ENCODE measurements around the gene GTPBP1. TPM values are rescaled to one million over a fixed set of nuclear protein-coding genes. Genes with fewer than 3 reads are reported as not detected.
A peak's percentile ranks its signal among the peaks of the same experiment; 100 is the strongest.

GTPBP1 gene
- polyA plus RNA-seq, 1 of the 3 experiments (the other 2 are of a cell fraction) = 15.2 TPM

- TF ChIP-seq REST (IDR thresholded peaks at IDR 0.05; ENCODE audit: low read depth, low read length) (no peak), CHD2 (IDR thresholded peaks at IDR 0.05; ENCODE audit: low read length, partially characterized antibody) (no peak), IRF3 (IDR thresholded peaks at IDR 0.05; ENCODE audit: low read depth, low read length) (no peak)
Measured at GRCh38 chr22:38700270-38700788, 5.4 kb upstream of the GTPBP1 start (continued).

GRCh38 chr22:38700789-38701628 is 4.7 kb upstream of the GTPBP1 start, which contains the start of gene JOSD1:
Gene JOSD1 (minus strand): TSS chr22:38700943. CDS start chr22:38699987, 956 bp downstream.
- POLR2A ChIA-PET = interaction anchor here (2.3 kb wide), 1 partner anchor 20 kb away, joined by 8 read pairs; the partner anchor contains the start of gene TOMM22
- CTCF ChIA-PET = no interaction called here
- TF ChIP-seq EZH2phosphoT487 (IDR thresholded peaks at IDR 0.05; ENCODE audit: borderline replicate concordance, low read depth) (no peak), RFX5 (IDR thresholded peaks at IDR 0.05; ENCODE audit: low read length) (no peak), USF1 (IDR thresholded peaks at IDR 0.05; ENCODE audit: borderline replicate concordance, low read depth) (no peak), NFIC (IDR thresholded peaks at IDR 0.05; ENCODE audit: borderline replicate concordance) (no peak), MAX (IDR thresholded peaks at IDR 0.05; ENCODE audit: low read depth) (no peak), CHD2 (IDR thresholded peaks at IDR 0.05; ENCODE audit: low read length, partially characterized antibody) (no peak), TEAD4 (IDR thresholded peaks at IDR 0.05; ENCODE audit: borderline replicate concordance, insufficient read depth) (no peak), RCOR1 (IDR thresholded peaks at IDR 0.05; ENCODE audit: low read length) (no peak), MXI1 (IDR thresholded peaks at IDR 0.05; ENCODE audit: low read depth, low read length) (peak; percentile 41; the same call in 1 of the 2 replicates), POLR2AphosphoS5 (IDR thresholded peaks at IDR 0.05; ENCODE audit: low read depth, low read length) (peak; percentile 63), JUND (IDR thresholded peaks at IDR 0.05) (no peak), FOSL2 (IDR thresholded peaks at IDR 0.05; ENCODE audit: borderline replicate concordance, low read depth) (no peak), SMC3 (IDR thresholded peaks at IDR 0.05; ENCODE audit: low read depth, low read length) (no peak), REST (IDR thresholded peaks at IDR 0.05; ENCODE audit: low read depth, low read length) (no peak), IRF3 (IDR thresholded peaks at IDR 0.05; ENCODE audit: low read depth, low read length) (no peak), GABPA (IDR thresholded peaks at IDR 0.05; ENCODE audit: low read depth) (no peak)

More at GRCh38 chr22:38700789-38701628, 4.7 kb upstream of the GTPBP1 start, which contains the start of gene JOSD1:
- no peaks in the 10 kb centered on the region for H4K20me1 ChIP-seq (ENCODE audit: insufficient read depth)
- peak within 1 kb of the TSS; percentile 76 for H2AFZ ChIP-seq (ENCODE audit: low read depth)
- H3K4me3 ChIP-seq (ENCODE audit: low read depth in 2 of 2, low read length in 1 of 2) = peak within 1 kb of the TSS; percentile 65 to 70
- H3K79me2 ChIP-seq (ENCODE audit: insufficient read depth) = peaks cover 44% of the 10 kb centered on the region
- no peaks in the 10 kb centered on the region for H3K27me3 ChIP-seq (ENCODE audit: insufficient read depth)
- H3K4me1 ChIP-seq (ENCODE audit: control insufficient read depth in 1 of 2, insufficient read depth in 2 of 2, low read depth in 1 of 2, low read length in 1 of 2) = peaks cover 10 to 20% of the 10 kb centered on the region in 2 experiments; a peak in 2 of 4 replicates
- H3K9me3 ChIP-seq = no peaks in the 10 kb centered on the region
- DNase-seq = peak; percentile 91
- peaks cover 29% of the 10 kb centered on the region for H3F3A ChIP-seq (replicated peaks; ENCODE audit: insufficient read depth)
- peak within 1 kb of the TSS; percentile 95 for H3K9ac ChIP-seq
- no peaks in the 10 kb centered on the region for H3K36me3 ChIP-seq (replicated peaks in 1 of 2; ENCODE audit: control insufficient read depth in 1 of 2, insufficient read depth in 2 of 2, low read length in 1 of 2)
- H3K4me2 ChIP-seq = peak within 1 kb of the TSS; percentile 85
- 10% methylated on average over 6 of the region's 94 CpGs for WGBS (ENCODE audit: low lambda C conversion rate)
- no peaks in the 10 kb centered on the region for H3K9me2 ChIP-seq
- peak within 1 kb of the TSS; percentile 72 to 75 for H3K27ac ChIP-seq (ENCODE audit: low read depth in 2 of 2, low read length in 1 of 2)
